ENCODE measurements around the gene P2RY6. TPM values are rescaled to one million over a fixed set of nuclear protein-coding genes. Genes with fewer than 3 reads are reported as not detected.
A peak's percentile ranks its signal among the peaks of the same experiment; 100 is the strongest.

The P2RY6 gene
- total RNA-seq, 4 donors from 2014 or later, result 0.63 to 3.3 (median 0.90) TPM; not detected in 1

GRCh38 chr11:73283276-73284000, 11.3 kb downstream of the P2RY6 start:
- Histone ChIP-seq H3K9me3 (no peaks in the 10 kb centered on the region), H3K4me3 (no peak overlapping the region), H3K27me3 (no peaks in the 10 kb centered on the region), H3K27ac (no peak overlapping the region), H3K36me3 (no peaks in the 10 kb centered on the region), H3K4me1 (peaks cover 0 to 10% (median under 1%) of the 10 kb centered on the region in 4 donors)
- TF ChIP-seq CTCF (IDR thresholded peaks at IDR 0.05), result no peak
- peak in 1 of 2 donors; percentile 12 for TF ChIP-seq EP300 (IDR thresholded peaks at IDR 0.05)
- TF ChIP-seq POLR2A (IDR thresholded peaks at IDR 0.05), result no peak
- WGBS, 2 donors, result 74 to 75% methylated on average over 10 of the region's 10 CpGs
- no peak for DNase-seq (ENCODE audit: low spot score in 2 of 2)

GRCh38 chr11:73284106-73284505, 12.0 kb downstream of the P2RY6 start:
- Histone ChIP-seq H3K4me1 (peaks cover 0 to 17% (median 5%) of the 10 kb centered on the region in 4 donors), H3K27me3 (no peaks in the 10 kb centered on the region), H3K9me3 (no peaks in the 10 kb centered on the region), H3K36me3 (no peaks in the 10 kb centered on the region), H3K4me3 (no peak overlapping the region), H3K27ac (no peak overlapping the region)
- 76 to 81% methylated on average over 3 of the region's 3 CpGs for WGBS, 2 donors
- no peak for DNase-seq (ENCODE audit: low spot score in 2 of 2)
- no peak for TF ChIP-seq CTCF (IDR thresholded peaks at IDR 0.05)
- no peak for TF ChIP-seq POLR2A (IDR thresholded peaks at IDR 0.05)
- no peak for TF ChIP-seq EP300 (IDR thresholded peaks at IDR 0.05)

GRCh38 chr11:73285721-73286120, 13.6 kb downstream of the P2RY6 start:
- WGBS, 2 donors, result 60 to 67% methylated on average over 1 of the region's 1 CpG
- H3K27ac ChIP-seq, result no peak overlapping the region
- no peaks in the 10 kb centered on the region for H3K36me3 ChIP-seq
- peaks cover 0 to 26% (median 8%) of the 10 kb centered on the region in 4 donors for H3K4me1 ChIP-seq
- H3K4me3 ChIP-seq, result no peak overlapping the region
- H3K9me3 ChIP-seq, result no peaks in the 10 kb centered on the region
- no peak for DNase-seq (ENCODE audit: low spot score in 2 of 2)
- no peaks in the 10 kb centered on the region for H3K27me3 ChIP-seq
- TF ChIP-seq CTCF (IDR thresholded peaks at IDR 0.05) (no peak), POLR2A (IDR thresholded peaks at IDR 0.05) (no peak), EP300 (IDR thresholded peaks at IDR 0.05) (no peak)

GRCh38 chr11:73286240-73286810, 14.2 kb downstream of the P2RY6 start:
- Histone ChIP-seq H3K4me1 (peaks cover 0 to 26% (median 8%) of the 10 kb centered on the region in 4 donors), H3K27me3 (no peaks in the 10 kb centered on the region), H3K27ac (no peak overlapping the region), H3K4me3 (no peak overlapping the region), H3K9me3 (no peaks in the 10 kb centered on the region), H3K36me3 (no peaks in the 10 kb centered on the region)
- no peak for DNase-seq (ENCODE audit: low spot score in 2 of 2)
- TF ChIP-seq POLR2A (IDR thresholded peaks at IDR 0.05), result no peak
- TF ChIP-seq EP300 (IDR thresholded peaks at IDR 0.05), result no peak
- no peak for TF ChIP-seq CTCF (IDR thresholded peaks at IDR 0.05)
- 79 to 92% methylated on average over 9 of the region's 9 CpGs for WGBS, 2 donors

GRCh38 chr11:73287400-73288101, 15.4 kb downstream of the P2RY6 start:
- WGBS, 2 donors, result 82 to 85% methylated on average over 10 of the region's 10 CpGs
- H3K4me3 ChIP-seq, result no peak overlapping the region
- H3K27ac ChIP-seq, result no peak overlapping the region
- H3K27me3 ChIP-seq, result no peaks in the 10 kb centered on the region
- DNase-seq (ENCODE audit: low spot score in 2 of 2), result no peak
- no peaks in the 10 kb centered on the region for H3K9me3 ChIP-seq
- no peaks in the 10 kb centered on the region for H3K36me3 ChIP-seq
- H3K4me1 ChIP-seq, result peaks cover 0 to 26% (median 8%) of the 10 kb centered on the region in 4 donors
- TF ChIP-seq EP300 (IDR thresholded peaks at IDR 0.05) (no peak), POLR2A (IDR thresholded peaks at IDR 0.05) (no peak)
